Retinal pigment epithelial cell (primary cell): ENCODE results near the gene RASA1.

ENCODE experiments used
- DNase-seq: peaks from one replicate; pipeline ENCODE4 v3.0.0-alpha.2; 2010; ENCODE audit warnings: low read depth
- H3K4me3 ChIP-seq: 2 replicates; pipeline ENCODE4 v1.5.1; 2011; ENCODE audit warnings: mild to moderate bottlenecking, low read length, control low read depth, moderate library complexity
- TF ChIP-seq, protein P1 (sequence below): conservative IDR thresholded peaks from 2 replicates; pipeline ENCODE4 v1.5.1; 2011; ENCODE audit warnings: low read depth, low read length, control low read depth, inconsistent platforms

The RASA1 gene

DNA sequence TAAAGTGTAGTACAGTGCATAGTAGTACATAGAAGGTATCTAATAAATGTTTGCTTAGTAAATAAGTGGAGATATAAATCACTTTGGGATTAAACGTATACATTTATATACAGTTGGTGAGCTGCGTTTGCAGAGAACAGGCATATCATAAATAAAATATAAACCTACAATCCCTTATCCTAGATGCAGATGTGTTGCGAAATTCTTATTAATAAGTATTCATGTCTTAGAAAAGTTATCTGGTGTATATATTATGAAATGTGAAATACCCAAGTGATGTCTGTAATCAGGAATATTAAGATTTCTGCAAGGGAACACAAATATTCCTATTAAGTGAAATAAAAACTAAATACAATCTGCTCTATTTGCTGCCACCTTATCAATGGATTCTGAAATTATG is 136.2 kb downstream of the RASA1 start:
- TF ChIP-seq, protein P1, sequence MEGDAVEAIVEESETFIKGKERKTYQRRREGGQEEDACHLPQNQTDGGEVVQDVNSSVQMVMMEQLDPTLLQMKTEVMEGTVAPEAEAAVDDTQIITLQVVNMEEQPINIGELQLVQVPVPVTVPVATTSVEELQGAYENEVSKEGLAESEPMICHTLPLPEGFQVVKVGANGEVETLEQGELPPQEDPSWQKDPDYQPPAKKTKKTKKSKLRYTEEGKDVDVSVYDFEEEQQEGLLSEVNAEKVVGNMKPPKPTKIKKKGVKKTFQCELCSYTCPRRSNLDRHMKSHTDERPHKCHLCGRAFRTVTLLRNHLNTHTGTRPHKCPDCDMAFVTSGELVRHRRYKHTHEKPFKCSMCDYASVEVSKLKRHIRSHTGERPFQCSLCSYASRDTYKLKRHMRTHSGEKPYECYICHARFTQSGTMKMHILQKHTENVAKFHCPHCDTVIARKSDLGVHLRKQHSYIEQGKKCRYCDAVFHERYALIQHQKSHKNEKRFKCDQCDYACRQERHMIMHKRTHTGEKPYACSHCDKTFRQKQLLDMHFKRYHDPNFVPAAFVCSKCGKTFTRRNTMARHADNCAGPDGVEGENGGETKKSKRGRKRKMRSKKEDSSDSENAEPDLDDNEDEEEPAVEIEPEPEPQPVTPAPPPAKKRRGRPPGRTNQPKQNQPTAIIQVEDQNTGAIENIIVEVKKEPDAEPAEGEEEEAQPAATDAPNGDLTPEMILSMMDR, result no peak
- no peak for DNase-seq
- H3K4me3 ChIP-seq, result no peak overlapping the region

DNA sequence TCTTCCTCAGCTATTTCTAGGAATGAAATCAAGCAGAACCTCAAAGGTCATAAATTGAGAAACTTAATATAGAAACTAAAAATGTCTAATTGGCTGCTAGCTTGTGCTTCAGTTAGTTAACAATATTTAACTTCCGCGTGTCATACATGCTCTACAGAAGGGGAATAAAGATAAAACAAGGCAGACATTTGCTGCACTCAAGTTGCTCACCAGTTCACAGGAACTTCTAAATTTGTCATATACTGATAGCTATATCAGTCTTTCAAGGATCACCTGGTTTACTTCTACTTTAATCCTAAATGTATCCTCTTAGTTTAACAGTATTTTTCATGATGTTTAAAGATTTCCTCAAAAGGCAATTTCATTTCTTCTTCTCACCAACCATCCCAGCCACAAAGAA is 136.7 kb downstream of the RASA1 start:
- TF ChIP-seq, protein P1, result no peak
- no peak for DNase-seq
- H3K4me3 ChIP-seq, result no peak overlapping the region

DNA sequence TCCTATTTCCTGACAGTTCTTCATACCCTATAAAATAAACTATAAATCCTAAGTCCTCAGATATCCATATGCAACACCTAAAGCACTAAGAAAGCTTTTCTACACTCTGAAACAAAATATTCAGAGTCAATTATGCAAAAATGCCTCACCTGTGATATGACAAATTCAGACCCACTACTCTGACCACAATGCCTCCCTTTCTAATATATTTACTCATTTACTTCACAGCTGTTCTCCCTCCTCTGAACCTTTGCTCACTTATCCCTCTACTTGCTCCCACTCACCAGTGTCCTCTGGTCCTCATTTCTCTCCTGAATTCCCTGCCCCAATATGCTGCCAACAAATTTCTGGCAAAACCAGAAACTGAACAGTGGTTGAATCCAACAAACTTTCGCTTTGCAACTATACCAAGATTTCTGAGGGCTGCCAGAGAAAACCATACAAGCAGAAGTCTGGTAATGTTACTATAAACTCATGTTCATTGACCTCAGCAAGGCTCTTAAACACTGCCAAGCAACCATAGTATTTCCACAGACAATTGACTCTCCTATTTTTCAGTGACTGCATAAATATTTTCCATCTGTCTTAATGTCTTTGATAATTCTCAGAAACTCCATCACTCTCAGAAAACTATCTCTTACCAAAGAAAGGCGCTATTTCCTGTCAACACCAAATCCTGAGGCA is 137.9 kb downstream of the RASA1 start:
- TF ChIP-seq, protein P1, result no peak
- H3K4me3 ChIP-seq, result no peak overlapping the region
- no peak for DNase-seq

DNA sequence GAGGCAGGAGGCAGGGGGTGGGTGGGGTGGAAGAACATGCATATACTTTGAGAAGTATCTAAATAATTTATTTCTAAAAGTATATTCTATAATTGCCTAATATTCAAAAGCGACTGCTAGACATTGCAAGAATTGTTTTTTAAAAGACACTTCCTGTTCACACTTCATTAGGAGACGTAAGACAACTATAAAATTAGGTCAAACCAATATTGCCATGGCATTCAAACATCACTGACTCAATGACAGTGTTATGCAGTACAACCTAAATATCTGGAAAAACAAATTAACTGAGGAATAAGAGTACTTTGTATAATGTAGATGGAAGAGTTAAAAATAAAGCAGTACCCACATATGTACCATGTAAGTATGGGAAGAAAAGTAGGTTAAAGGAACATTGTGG is 140.5 kb downstream of the RASA1 start:
- no peak for DNase-seq
- no peak overlapping the region for H3K4me3 ChIP-seq

DNA sequence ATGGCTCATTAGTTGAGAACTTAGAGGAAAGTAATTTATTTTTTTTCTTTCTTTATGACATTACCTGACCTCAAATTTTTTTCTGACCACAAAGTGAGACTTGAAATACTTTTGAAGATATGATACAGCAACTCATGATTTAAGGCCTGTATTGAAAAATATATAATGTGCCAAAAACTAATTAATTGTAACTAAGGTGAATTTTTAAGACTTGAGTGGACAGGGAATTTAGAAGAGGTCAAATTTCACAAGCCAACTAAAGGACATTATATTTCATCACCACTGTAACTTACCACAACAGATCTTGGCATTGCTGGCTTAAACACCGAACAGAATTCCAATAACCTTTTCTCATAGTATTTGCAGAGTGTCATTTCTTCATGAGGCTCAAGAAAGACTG is 143.2 kb downstream of the RASA1 start:
- H3K4me3 ChIP-seq, result peak overlapping the region; percentile 97
- peak; percentile 94 for DNase-seq
- TF ChIP-seq, protein P1, result no peak

More for the DNA sequence above, 140.5 kb downstream of the RASA1 start:
- TF ChIP-seq, protein P1, result no peak

DNA sequence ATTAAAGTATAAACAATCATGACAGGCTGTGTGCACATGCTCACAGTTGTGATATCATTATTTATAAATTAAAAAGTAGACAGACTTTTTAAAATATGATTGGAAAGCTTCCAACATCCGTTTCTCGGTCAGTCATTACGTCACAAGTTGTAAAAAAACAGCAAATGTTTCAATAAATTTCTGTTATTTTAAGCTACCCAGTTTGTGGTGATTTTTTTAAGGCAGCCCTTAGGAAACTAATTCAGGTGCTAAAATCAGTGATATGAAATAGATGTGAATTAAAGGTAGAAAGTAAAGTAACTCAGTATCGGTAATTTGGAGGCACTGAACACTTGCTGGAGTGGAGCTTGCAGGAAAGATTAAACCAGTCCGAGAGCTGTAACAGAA is 143.9 kb downstream of the RASA1 start:
- TF ChIP-seq, protein P1, result no peak
- no peak for DNase-seq

DNA sequence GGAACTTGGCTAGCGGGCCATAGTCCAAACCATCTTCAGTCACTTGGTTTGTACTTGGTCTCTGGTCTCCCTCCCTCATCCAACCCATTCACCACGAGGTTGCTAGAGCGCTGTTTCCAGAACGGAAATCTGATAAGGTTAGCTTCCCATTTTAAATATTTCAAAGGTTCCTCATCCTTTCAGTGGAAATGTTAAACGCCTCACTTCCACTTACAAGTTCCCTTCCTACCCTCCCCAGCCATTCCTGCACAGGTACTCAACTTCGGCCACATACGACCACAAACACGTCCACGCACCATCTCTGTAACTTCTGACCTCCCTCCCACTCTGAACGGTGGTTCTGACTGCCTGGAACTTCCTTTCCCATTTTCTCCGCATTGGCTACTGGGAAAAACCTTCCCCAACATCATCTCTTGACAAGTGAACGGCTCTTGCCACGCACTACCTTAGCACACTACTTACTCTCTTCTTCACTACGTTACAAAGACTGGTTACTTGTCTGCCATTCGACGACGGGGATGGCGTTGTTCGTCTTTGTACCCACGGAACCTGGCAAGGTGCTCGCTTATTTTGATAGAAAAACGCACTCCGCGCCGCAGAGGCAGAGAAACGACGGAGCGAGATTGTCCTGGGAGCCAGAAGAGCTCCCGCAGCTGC is 144.4 kb downstream of the RASA1 start:
- DNase-seq, result no peak
- TF ChIP-seq, protein P1, result no peak
- peak overlapping the region; percentile 97 for H3K4me3 ChIP-seq

More for the DNA sequence above, 143.9 kb downstream of the RASA1 start:
- H3K4me3 ChIP-seq, result peak overlapping the region; percentile 97
